Mucosa of descending colon (tissue), 3 donors: Measurements from ENCODE around the gene SCGB1D2. TPM values are rescaled to one million over a fixed set of nuclear protein-coding genes. Genes with fewer than 3 reads are reported as not detected.
A peak's percentile ranks its signal among the peaks of the same experiment; 100 is the strongest.

Experiments
- ATAC-seq: fragments of 200-7000 bp; cut with Tn5 transposase; one replicate; pipeline ENCODE4 v1.9.1; 2020; ENCODE audit warnings: mild to moderate bottlenecking, moderate library complexity
- DNase-seq, 3 donors: peaks; one replicate each; pipeline ENCODE4 v3.0.0-alpha.2; 2020
- H3K36me3 ChIP-seq: fragments of 200-600 bp; one replicate; pipeline ENCODE4 v1.8.0; 2021; ENCODE audit warnings: low read depth, mild to moderate bottlenecking
- H3K4me1 ChIP-seq: fragments of 200-600 bp; one replicate; pipeline ENCODE4 v1.8.0; 2021; ENCODE audit warnings: low read depth, mild to moderate bottlenecking
- H3K4me3 ChIP-seq: fragments of 200-600 bp; one replicate; pipeline ENCODE4 v1.8.0; 2021; ENCODE audit warnings: mild to moderate bottlenecking
- H3K9me3 ChIP-seq: fragments of 200-600 bp; one replicate; pipeline ENCODE4 v1.8.0; 2021; ENCODE audit warnings: mild to moderate bottlenecking
- intact Hi-C, 2 donors: fragments of 100-400 bp; cut with DNase I in 1 of 2; cut with micrococcal nuclease in 1 of 2; formaldehyde crosslinking; loops; one replicate each; pipeline versions ENCODE4 v1.11.0 to v1.11.1; 2022; cut with DNase I, micrococcal nuclease
- total RNA-seq, 3 donors: library from RNA; stranded (reverse); fragmentation: NEBNext Ultra II Directional in 2 of 3; extraction: Animal tissue kit (Norgen Biotek cat#: 25700) in 2 of 3; gene quantifications; one replicate each; pipeline versions ENCODE4 v1.2.1 to v1.2.4, GENCODE V29; 2021 to 2023
- TF ChIP-seq, protein P1 (sequence below): fragments of 200-600 bp; IDR thresholded peaks from one replicate; pipeline ENCODE4 v1.8.0; 2022; ENCODE audit warnings: antibody characterized with exemption, mild to moderate bottlenecking
- donor health status: DM: no; HTN: no; CAD: no; lungs with moderate emphysema.
- donor health status: DM: no; HTN: no; CAD: no.
- donor health status: DM: no; HTN: yes; CAD: no.

SCGB1D2 gene
- total RNA-seq, 3 donors from 2014 or later: not detected

DNA sequence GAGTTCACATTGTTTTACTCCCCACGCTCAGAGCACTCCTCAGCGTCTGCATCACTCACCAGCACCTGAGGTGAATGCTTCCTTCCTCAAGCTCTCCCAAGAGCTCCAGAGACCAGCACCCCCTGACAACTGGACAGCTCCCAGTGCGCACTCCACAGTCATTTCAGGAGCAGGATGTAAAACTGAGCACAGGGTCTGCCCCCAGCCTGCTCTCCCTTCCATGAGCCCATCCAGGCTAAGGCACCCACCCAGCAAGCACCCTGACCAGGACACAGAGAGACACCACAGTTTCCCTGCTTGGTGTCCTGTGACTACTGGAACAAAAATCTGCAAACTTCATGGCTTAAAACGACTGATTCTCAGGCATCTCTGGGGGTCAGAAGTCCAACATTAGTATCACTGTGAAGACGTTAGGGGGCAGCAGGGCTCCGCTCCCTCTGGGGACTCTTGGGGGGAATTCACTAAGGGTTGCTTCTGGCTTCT, 3.3 kb downstream of the SCGB1D2 start:
- TF ChIP-seq, protein P1, sequence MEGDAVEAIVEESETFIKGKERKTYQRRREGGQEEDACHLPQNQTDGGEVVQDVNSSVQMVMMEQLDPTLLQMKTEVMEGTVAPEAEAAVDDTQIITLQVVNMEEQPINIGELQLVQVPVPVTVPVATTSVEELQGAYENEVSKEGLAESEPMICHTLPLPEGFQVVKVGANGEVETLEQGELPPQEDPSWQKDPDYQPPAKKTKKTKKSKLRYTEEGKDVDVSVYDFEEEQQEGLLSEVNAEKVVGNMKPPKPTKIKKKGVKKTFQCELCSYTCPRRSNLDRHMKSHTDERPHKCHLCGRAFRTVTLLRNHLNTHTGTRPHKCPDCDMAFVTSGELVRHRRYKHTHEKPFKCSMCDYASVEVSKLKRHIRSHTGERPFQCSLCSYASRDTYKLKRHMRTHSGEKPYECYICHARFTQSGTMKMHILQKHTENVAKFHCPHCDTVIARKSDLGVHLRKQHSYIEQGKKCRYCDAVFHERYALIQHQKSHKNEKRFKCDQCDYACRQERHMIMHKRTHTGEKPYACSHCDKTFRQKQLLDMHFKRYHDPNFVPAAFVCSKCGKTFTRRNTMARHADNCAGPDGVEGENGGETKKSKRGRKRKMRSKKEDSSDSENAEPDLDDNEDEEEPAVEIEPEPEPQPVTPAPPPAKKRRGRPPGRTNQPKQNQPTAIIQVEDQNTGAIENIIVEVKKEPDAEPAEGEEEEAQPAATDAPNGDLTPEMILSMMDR: no peak
- intact Hi-C loops: no loop called here
- Histone ChIP-seq H3K4me3 (no peak overlapping the region), H3K9me3 (no peaks in the 10 kb centered on the region), H3K4me1 (no peaks in the 10 kb centered on the region), H3K36me3 (no peaks in the 10 kb centered on the region)
- ATAC-seq: peak; percentile 60
- peak in 2 of 3 donors; percentile 38 to 42 for DNase-seq

GRCh38 chr11:62251698-62252097, 9.7 kb downstream of the SCGB1D2 start:
- Histone ChIP-seq H3K4me3 (no peak overlapping the region), H3K36me3 (no peaks in the 10 kb centered on the region), H3K4me1 (no peaks in the 10 kb centered on the region), H3K9me3 (peaks cover 27% of the 10 kb centered on the region)
- no peak for ATAC-seq
- TF ChIP-seq, protein P1: no peak
- intact Hi-C loops: no loop called here
- no peak for DNase-seq

DNA sequence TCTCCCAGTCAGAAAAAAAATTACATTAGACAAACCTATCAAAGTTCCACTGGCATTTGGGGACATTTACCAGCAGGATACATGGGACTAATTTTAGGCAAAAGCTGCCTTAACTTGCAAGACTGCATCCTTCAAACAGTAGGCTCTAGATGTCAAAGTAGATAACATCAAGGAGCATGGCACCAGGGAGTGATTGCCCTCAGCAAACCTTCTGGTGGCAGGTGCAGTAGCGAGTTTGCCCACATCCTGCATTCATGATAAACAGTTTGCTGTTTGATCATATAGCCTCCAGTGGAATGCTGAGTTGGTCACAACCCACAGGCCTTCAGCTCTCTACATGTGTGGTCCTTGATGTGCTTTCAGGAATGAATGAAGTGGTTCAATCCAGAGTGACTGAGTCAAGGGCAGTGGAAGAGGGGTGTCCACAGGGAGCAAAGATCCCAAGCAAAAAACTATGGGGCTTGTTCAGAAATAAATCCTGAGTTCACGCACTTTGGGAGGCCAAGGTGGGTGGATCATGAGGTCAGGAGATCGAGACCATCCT, 12.0 kb downstream of the SCGB1D2 start:
- intact Hi-C loops: no loop called here
- Histone ChIP-seq H3K9me3 (peaks cover 27% of the 10 kb centered on the region), H3K4me3 (no peak overlapping the region), H3K4me1 (no peaks in the 10 kb centered on the region), H3K36me3 (no peaks in the 10 kb centered on the region)
- no peak for DNase-seq
- no peak for ATAC-seq
- TF ChIP-seq, protein P1: no peak

- TF ChIP-seq, protein P1: no peak
Observed at GRCh38 chr11:62256281-62256680, 14.2 kb downstream of the SCGB1D2 start.

DNA sequence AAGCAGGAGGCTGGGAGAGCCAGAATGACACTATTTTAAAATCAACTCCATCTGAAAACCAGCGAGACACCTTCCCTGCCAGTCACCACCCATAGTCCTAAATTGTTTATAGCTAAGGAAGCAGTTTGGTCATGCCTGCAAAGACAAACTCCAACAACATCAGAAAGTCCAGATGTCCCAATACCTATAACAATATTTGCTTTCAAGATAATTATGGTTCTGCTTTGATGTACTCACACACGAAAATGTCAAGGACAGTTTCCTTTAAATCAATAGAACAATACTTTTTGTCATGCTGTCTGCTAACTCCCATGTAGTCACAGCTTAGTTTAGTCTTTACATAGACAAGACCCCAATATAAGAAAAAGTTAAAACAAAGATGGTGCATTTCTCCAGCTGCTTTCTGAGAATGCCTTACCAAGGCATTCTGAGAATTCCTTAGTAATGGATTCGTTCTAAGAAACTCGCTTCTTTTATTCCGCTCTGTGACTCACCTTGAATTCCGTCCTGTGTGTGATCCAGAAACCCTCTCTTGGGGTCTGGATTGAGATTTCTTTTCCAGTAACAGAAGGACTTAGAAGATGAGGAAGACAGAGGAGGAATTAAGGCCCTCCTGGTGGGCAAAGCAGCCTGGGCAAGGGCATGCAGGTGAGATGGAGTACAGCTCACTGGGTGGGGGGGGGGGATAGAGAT, 18.4 kb downstream of the SCGB1D2 start:
- Histone ChIP-seq H3K9me3 (no peaks in the 10 kb centered on the region), H3K4me3 (no peak overlapping the region), H3K4me1 (no peaks in the 10 kb centered on the region), H3K36me3 (no peaks in the 10 kb centered on the region)
- TF ChIP-seq, protein P1: no peak
- no peak for ATAC-seq
- intact Hi-C loops: no loop called here
- no peak for DNase-seq

More at GRCh38 chr11:62256281-62256680, 14.2 kb downstream of the SCGB1D2 start:
- H3K4me3 ChIP-seq: no peak overlapping the region
- peaks cover 21% of the 10 kb centered on the region for H3K9me3 ChIP-seq
- no peaks in the 10 kb centered on the region for H3K36me3 ChIP-seq
- intact Hi-C loops: no loop called here
- H3K4me1 ChIP-seq: no peaks in the 10 kb centered on the region
- no peak for ATAC-seq
- no peak for DNase-seq
